ENCODE measurements around the gene PDZD2.
"Not testable (repeated sequence)": the region's sequence is repeated elsewhere in the genome, so short reads cannot be mapped to it uniquely, and the experiment has no call there.

PDZD2 gene

DNA sequence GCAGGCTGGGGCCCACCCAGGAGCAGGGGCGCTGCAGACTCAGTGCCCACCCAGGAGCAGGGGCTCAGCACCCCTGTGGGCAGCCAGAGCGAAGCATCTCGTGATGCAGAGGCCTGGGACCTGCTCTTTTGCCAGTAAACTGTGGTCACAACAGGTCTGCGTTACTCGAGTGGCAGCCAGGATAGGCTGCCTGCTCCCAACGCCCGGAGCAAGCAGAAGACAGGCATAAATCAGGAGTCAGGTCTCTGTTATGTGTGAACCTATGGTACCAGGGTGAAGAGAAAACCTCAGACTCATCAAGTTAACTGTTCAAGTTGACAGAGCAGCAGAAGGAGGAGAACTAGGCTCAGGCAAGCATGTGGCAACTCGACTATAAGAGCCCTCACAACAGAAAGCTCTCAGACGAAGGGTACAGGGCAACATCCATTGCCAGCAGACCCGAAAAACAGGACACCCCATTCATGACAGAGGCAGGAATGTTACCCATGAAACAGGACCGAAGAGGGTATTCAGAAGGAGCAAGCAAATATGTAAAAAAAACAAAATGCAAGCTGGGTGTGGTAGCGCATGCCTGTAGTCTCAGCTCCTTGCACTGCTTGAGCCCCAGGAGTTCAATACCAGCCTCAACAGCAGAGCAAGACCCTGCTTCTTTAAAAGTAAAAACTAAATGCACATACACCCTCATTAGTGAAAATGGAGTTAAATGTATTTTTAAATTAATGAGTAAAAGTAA, 463.5 kb downstream of the PDZD2 start:
- DNase-seq (ENCODE audit: low spot score): no peak

DNA sequence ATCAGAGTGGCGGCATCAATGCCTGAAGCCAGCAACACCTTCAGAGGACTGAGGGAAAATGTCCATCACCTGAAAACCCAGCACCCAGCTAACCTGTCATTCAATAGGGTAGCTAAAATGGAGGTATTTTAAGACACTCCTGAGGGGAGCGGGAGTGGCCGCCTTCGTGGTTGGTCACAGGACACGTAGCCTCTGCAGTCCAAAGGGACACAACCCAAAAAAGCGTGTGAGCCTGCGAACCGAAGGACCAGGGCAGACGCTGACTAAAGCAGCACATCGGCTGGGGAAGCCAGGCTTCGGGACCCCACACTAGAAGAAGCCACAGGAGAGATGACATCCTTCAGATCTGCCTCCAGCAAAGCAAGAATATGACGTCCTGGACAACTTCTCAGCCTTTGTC, 464.6 kb downstream of the PDZD2 start:
- DNase-seq (ENCODE audit: low spot score): no peak

DNA sequence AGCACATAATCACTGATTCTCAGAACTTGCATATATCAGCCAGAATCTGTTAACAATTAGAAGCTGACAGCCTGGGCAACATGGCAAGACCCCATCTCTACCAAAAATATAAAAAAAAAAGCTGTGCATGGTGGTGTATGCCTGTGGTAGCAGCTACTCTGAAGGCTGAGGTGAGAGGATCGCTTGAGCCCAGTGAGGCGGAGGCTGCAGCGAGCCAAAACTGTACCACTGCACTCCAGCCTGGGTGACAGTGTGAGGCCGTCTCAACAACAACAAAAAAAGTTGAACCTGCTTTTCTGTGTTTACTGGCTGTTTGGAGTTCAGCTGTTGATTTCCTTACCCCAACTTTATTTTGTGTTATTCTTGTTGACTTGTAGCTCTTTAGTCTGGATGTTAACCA, 468.4 kb downstream of the PDZD2 start:
- DNase-seq (ENCODE audit: low spot score): no peak

DNA sequence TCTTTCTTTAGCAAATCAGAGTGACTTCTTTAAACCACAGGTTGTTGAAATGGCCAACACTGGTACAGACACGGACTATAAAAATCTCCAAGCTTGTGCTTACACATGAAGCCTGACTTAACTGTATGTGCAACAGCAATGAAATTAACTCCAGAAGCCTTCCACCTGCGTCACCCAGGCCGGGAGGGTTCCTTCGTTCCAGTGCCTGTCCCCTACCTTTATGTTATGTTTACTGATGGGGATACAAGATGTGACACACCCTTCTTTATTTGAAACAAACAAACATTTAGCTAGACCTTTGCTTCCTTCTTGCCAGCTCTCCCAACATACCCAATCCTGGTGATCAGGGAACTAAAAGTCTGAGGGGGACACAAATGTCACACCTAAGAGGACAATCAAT, 469.2 kb downstream of the PDZD2 start:
- DNase-seq (ENCODE audit: low spot score): no peak

DNA sequence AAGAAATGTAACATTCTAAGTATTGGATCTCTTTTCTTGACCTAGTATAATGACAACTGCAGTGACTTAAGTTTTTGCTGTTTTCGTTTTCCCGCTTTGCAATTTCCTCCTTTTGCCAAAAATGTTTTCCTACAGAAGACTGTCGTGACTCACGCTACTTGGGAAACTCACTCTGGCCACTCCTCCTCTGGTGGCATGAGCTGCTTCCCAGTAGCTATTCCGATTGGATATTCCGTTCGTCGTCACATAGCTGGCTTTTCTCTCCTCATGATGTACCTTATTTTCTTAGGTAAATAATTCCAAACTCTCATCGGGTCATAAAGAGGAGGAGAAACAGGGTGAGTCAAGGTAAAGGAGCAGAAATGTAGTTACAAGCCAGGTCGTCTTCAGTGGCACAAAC, 470.3 kb downstream of the PDZD2 start:
- no peak for DNase-seq (ENCODE audit: low spot score)

DNA sequence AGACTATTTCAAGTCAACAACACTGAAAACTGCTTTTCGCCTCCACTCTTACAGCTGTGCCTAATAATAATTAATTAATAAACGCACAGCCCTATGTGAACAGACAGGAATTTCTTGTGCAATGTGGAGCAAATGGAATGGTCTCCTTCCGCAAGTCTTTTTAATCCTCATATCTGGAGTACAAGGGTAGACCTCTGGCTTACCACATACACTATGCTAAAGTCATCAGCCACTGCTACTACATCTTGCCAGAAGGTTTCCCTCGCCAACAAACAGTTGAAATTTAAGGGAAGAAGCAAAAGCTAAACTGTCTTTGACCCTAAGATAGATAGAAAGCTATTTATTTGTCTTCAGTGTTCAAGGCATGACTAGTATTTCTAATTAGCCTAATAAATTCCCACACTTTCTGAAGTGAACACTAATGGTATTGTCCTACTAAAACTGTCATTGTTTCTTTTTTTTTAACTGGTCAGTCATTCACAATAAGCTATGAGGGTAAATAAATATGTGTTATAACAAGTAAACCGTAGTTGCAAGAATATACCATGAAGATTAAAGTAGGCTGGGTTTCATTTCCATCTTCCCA, 471.3 kb downstream of the PDZD2 start:
- DNase-seq (ENCODE audit: low spot score): no peak

DNA sequence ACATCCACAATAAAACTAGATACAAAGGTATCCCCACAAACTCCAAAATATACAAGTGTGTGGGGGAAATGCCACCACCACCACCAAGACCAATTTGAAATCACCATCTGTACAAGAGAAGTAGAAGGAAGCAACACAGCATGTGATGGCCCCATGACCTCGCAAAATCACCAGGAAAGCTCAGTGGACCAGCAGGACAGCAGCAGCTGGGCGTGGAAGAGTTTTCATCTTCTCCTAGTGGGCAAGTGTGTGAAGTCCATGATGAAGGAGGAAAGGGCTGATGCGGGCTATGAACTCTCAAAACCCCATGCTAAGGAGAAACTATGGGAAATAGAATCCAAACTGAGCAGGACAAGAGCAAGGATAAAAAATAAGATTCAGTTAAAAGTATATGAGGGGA, 477.1 kb downstream of the PDZD2 start:
- peak; percentile 21 for DNase-seq (ENCODE audit: low spot score)

DNA sequence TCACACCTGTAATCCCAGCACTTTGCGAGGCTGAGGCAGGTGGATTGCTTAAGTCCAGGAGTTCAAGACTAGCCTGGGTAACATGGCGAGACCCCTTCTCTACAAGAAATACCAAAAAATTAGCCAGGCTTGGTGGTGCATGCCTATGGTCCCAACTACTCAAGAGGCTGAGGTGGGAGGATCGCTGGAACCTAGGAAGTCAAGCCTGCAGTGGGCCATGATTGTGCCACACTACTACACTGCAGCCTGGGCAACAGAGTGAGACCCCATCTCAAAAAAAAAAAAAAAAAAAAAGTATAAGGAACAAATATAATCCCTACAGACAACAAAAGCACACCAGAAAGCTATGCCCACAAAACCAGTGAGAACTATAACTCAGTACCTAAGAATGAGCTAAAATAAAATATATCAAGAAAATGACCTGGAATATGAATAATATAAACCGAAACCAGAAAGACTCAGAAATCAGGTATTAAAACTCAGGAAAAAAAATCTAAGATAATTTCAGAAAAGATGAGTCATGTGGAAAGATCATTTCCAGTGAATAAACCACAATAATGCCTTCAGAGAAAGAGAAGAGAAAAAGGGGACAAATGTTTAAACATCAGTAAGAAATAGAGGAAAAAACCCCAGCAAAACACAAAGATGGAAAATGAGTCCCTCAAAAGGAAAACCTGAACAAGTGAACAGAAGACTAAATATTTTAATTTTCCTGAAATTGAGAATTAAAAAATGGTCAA, 477.8 kb downstream of the PDZD2 start:
- DNase-seq (ENCODE audit: low spot score): no peak

DNA sequence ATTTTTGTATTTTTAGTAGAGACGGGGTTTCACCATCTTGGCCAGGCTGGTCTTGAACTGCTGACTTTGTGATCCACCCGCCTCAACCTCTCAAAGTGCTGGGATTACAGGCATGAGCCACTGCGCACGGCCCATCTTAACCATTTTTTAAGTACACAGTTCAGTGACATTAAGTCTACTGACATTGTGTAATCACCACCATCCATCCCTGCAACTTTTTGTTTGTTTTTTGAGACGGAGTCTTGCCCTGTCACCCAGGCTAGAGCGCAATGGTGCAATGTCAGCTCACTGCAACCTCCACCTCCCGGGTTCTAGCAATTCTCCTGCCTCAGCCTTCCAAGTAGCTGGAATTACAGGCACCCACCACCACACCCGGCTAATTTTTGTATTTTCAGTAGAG, 480.0 kb downstream of the PDZD2 start:
- not testable (repeated sequence) for DNase-seq (ENCODE audit: low spot score)

DNA sequence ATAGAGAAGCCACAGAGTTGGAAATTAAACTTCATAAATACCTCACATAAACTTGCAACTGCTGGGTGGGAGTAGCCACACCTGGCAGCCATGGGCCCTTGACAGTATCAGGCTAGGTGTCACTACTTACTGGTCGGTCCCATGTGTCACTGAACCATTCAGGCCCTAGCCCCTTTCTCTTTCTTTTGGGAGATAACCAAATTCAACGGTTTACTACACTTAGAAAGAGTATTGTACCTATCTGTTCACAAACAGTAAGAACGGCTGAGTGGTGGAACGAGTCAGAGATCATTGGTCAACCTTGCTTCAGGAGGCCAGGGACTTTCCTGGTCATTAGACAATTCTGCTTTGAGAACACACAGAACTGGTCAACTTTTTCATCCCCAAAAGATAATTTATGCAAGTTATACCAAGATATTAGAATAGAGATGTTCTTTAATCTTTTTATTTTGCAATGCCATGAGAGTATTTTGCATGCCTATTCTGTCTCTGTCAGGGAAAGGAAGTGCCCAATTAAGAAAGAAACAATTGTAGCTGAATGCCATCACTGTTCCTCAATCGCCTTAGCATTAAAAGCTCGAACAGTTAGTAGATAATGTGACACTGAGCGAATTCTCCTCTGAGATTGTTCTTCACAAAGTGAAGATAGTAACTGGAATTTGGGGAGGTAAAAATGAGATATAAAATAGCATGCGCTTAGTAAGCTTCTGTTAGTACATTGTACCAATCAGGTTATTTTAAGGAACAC, 484.3 kb downstream of the PDZD2 start:
- DNase-seq (ENCODE audit: low spot score): no peak

DNA sequence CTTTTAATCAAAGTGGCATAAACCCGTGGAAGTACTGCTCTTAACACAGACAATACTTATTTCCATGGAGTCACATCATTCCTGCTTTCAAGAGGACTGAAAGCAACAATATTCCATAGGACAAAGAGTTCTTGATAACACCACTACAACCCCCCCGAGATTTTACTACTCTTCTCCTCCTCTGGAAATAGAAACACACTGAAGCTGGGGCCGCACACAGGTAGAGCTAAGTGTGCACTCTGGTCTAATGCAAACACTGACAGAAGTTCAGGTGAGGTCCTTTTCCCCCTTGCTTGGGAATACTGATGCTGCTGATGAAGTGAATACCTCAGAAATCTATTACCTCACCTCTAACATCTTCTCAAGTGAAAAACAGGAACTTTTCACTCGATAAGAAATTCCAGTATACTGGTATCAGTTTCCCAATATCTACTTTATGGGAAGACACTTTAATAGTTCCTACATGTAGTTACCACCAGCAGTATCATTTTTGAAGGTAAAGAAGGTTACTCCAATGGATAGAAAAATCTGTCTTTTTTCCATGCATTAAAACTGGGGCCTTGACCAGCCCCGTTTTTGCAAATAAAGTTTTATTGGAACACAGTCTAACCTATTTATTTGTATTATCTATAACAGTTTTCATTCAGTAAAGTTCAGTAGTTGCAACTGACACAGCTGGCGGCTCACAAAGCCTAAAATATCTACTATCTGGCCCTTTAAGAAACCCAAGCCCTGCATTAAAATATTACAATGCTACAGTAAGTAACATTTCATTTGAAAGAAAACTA, 485.2 kb downstream of the PDZD2 start:
- DNase-seq (ENCODE audit: low spot score): no peak

DNA sequence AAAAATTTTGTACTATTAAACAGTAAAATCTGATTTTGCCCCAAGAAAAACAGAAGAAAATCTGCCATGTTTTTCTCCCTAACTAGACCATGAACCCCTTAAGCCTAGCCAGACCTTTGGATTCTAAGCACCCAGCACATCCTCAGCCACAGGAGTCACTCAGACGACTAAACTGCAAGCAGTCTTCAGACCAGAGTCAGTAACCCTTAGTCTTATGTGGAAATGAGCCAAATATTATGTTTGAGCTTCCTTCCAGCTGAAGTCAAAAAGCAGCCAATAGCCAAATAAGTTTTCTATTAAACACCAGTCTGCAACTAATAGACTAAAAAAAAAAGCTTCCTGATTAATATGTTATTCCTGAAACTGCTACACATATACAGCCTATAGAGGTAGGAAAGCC, 487.8 kb downstream of the PDZD2 start:
- DNase-seq (ENCODE audit: low spot score): no peak

DNA sequence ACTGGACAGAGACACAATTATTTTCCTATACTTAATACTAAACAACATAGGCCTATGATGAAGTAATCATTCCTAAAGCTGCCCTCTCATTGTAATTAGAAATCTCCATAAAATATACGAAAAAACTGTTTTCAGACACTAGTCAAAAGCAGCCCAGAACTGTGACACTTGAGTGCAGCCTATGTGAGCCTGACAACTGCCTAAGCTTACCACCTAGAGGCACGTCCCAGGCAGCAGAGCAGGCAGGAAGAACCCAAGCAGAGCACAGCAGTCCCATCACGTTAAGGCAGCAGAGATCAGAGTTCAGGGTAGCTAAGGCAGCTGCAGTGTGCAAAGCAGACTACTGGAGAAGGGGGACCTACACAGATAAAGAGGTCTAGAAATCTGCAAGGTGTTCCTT, 488.8 kb downstream of the PDZD2 start:
- peak; percentile 21 for DNase-seq (ENCODE audit: low spot score)

DNA sequence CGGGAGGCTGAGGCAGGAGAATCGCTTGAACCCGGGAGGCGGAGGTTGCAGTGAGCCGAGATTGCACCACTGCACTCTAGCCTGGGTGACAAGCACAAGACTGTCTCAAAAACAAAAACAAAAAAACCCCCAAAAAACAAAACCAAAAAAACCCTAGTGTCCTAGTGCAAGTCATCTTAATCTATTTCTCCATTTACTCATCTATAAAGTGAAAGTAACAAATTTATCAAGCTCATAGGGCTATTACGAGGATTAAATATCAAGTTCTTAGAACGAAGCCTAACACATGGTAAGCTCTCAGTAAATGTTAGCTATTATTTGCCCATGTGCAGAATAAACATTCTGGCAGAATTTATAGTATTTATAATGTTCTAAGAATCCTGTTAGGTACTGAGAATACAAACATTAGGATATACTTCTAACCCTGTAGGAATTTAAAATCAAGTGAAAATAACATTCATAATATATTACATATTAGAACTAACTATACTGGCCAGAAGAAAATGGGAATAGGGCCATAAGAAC, 490.2 kb downstream of the PDZD2 start:
- no peak for DNase-seq (ENCODE audit: low spot score)

DNA sequence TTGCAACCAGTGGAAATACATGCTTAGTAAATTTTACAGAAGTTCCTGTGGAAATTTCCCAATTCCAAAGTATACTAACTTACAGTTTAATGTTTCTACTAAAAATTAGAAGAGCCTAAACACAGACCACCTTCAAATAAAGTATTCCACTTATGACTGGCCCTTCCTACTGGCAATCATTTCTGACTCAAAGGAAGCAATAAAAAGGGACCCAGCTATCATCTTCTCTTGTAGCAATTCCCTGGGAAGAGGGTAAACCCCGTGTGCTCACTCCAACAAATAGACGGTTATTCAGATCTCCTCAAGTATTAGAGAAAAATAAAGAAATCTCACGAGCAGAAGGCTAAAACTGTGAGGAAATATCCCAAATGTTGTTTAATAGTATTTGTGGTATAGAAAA, 491.9 kb downstream of the PDZD2 start:
- DNase-seq (ENCODE audit: low spot score): no peak

DNA sequence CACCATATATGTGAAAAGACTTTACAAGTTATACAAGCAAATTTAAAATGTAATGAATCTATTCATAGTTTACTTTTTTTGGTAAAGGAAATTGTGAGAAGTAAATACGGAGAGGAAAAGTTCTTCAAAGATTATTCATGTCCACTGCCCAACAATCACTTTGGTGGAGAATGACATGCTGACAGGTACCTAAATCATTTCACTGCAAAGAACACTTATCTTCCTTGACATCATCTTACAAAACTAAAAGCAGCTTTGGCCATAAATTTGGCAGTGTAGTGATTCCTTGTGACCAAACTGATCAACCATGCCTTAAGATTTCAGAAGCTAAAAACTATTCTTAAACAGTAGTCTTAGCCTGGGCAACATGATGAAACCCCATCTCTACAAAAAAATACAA, 492.7 kb downstream of the PDZD2 start:
- no peak for DNase-seq (ENCODE audit: low spot score)

DNA sequence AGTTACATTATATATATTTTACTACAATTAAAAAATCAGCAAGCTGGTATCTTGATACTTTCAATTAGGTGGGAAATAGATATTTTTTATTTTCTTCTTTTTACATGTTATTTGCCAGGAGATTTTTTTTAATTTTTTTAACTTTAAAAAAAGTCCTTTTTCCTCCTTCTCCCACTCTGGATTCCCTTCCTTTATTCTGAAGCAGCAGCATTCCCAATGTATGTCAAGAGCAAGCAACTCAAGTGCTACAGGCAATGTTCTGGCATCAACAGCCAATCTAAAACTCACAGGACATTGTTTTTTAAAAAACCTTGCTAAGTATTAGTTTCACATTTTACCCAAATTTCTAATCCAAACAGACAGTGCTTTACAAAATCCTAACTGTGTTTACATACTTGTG, 493.8 kb downstream of the PDZD2 start:
- no peak for DNase-seq (ENCODE audit: low spot score)

DNA sequence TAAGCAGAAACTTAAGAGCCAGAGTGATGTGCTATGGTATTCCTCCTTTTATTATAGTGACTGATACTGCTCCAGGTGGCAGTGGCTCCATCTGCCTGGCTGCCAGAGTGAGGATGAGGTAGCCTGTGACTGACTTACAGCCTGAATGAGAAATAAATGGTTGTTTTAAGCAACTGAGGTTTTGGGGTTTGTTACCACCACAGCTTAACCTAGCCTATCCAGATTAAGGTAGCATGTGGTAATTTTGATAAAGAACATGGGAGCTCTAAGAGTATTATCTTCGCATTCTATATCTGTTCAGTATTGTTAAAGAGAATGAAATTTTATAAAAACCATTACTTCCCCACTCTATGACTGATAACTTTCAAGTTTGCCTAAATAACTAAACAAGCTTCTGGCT, 496.2 kb downstream of the PDZD2 start:
- no peak for DNase-seq (ENCODE audit: low spot score)

DNA sequence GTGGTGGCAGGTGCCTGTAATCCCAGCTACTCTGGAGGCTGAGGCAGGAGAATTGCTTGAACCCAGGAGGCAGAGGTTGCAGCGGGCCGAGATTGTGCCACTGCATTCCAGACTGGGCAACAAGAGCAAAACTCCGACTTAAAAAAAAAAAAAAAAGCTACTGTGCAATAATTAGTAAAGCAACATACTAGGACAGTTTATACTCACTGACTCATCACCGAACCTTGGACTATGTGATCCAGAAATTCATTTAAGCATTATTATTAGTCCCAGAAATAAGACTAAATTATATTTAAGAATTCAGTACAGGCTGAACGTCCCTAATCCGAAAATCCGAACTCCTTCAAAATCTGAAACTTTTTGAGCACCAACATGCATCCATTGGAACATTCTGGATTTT, 497.4 kb downstream of the PDZD2 start:
- no peak for DNase-seq (ENCODE audit: low spot score)

DNA sequence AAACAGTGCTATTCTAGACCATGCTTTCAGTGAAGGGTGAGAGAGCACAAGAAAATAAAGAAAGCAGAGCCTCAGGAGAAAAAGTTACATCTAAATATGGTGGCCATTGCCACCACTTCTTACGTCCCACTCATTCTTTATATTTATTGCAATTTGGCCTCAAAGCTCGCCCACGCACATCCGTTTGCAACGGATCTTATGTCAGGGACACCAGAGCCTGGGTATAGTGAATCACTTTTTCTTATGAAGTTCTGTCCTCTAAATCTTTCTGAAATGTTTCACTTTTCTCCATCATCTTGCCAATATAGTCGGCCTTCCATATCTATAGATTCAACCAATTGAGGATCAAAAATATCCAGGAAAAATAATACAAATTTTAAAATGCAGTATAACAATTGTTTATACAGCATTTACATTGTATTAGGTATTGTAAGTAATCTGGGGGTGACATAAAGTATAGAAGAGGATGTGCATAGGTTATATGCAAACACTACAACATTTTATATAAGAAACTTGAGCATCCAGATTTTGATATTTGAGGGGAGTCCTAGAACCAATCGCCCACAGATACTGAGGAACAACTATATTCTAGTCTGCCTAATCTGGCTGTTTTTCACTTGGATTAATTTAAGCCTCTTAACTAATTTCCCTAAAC, 500.0 kb downstream of the PDZD2 start:
- no peak for DNase-seq (ENCODE audit: low spot score)
